LNCaP clone FGC (cell line): Measurements from ENCODE around the gene RALBP1.

Source experiments
- DNase-seq: peaks from one replicate; pipeline ENCODE4 v3.0.0-alpha.2; 2011; ENCODE audit warnings: low read depth
- H3K4me3 ChIP-seq: 2 replicates; pipeline ENCODE4 v1.5.1; 2011; ENCODE audit warnings: mild to moderate bottlenecking, low read depth, low read length, control low read depth
- TF ChIP-seq, protein P1 (sequence below): IDR thresholded peaks from 2 replicates; pipeline ENCODE4 v1.5.1; 2012; ENCODE audit warnings: mild to moderate bottlenecking; ENCODE audit not compliant: control insufficient read depth, insufficient read depth; ENCODE audit errors: extremely low read depth

RALBP1 gene

DNA sequence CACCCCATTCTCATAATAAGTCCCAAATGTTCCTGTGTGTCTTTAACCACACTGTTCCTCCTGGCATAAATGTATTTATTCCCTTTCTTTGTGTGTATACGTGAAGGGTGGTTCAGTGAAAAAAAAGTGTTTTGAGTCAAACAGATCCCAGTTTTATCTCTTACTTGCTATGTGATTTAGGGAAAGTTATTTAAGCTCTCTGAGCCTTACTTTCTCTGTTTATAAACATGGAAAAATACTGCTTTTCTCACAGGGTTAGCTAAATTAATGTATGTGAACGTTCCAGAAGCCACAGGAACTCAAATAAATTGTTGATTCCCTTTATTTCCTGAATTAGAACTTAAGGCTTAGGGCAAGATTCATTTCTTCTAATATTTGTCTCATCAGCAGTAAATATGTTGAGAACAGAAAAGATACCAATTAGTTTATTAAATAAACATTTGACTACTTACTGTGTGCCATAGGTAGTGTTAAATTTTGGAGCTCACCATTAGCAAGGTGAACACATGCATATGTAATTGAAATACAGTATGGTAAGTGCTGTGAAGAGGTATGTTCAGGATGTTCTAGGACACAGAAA is 33.2 kb downstream of the RALBP1 start:
- H3K4me3 ChIP-seq = no peak overlapping the region
- TF ChIP-seq, protein P1, sequence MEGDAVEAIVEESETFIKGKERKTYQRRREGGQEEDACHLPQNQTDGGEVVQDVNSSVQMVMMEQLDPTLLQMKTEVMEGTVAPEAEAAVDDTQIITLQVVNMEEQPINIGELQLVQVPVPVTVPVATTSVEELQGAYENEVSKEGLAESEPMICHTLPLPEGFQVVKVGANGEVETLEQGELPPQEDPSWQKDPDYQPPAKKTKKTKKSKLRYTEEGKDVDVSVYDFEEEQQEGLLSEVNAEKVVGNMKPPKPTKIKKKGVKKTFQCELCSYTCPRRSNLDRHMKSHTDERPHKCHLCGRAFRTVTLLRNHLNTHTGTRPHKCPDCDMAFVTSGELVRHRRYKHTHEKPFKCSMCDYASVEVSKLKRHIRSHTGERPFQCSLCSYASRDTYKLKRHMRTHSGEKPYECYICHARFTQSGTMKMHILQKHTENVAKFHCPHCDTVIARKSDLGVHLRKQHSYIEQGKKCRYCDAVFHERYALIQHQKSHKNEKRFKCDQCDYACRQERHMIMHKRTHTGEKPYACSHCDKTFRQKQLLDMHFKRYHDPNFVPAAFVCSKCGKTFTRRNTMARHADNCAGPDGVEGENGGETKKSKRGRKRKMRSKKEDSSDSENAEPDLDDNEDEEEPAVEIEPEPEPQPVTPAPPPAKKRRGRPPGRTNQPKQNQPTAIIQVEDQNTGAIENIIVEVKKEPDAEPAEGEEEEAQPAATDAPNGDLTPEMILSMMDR = no peak
- no peak for DNase-seq

DNA sequence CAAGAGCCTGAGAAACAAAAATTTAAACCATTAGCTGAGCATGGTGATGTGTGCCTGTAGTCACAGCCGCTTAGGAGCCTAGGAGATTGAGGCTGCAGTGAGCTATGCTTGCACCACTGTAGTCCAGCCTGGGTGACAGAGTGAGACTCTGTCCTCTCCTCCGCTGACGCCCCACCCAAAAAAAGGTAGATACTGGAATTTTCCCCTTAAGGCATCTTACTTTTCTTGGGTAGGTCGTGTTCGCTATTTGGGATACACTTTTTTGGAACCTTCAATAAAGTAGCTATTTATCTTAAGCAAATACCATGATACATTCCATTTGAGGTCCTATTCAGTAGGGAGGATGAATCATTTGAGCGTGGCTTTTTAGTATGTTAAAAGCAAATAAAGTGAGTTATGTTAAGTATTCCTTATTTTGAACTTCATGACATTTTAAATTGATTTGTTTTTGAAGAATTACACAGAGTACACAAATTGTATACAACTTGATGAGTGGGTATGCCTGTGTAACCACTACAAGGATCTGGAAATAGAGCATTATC is 38.7 kb downstream of the RALBP1 start:
- H3K4me3 ChIP-seq = no peak overlapping the region
- DNase-seq = no peak
- TF ChIP-seq, protein P1 = no peak

DNA sequence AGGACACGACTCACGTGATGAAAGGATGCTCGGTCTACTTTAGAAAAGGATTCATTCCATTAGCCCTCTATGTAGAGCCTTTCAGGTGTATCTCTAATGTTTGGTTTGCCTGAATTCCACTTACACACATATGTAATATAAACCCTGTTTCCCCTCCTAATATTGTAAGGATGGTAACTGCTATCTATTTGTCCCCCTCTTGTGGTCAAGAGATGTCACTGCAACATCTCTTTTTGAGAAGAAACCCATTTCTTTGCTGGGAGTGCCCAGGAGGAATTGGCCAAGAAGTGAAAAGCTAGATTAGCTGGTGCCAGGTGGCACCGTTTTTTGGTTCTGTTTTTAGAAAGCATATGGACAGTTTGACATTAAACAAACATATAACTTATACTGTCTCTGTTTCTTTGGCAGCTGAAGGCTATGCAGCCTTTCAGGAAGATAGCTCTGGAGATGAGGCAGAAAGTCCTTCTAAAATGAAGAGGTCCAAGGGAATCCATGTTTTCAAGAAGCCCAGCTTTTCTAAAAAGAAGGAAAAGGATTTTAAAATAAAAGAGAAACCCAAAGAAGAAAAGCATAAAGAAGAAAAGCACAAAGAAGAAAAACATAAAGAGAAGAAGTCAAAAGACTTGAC is 41.2 kb downstream of the RALBP1 start:
- TF ChIP-seq, protein P1 = peak; percentile 79
- DNase-seq = peak; percentile 64
- H3K4me3 ChIP-seq = no peak overlapping the region

DNA sequence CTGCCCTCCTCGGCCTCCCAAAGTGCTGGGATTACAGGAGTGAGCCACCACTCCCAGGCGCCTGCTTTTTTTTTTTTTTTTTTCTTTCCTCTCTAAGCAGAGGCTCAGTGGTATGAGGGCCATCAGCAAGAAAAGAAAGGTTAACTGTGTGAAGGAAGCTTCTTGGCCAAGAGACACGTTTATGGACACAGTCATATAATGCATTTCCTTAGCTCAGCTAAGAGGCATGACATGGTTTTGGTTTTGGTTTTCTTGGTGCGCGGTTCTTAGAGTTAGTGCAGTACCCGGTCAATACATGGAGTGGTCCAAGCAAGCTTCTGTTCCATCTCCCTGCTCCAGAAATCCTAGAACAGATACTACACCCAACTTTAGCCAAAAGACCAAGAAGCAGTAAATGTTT is 42.6 kb downstream of the RALBP1 start:
- TF ChIP-seq, protein P1 = no peak
- no peak for DNase-seq
- no peak overlapping the region for H3K4me3 ChIP-seq

DNA sequence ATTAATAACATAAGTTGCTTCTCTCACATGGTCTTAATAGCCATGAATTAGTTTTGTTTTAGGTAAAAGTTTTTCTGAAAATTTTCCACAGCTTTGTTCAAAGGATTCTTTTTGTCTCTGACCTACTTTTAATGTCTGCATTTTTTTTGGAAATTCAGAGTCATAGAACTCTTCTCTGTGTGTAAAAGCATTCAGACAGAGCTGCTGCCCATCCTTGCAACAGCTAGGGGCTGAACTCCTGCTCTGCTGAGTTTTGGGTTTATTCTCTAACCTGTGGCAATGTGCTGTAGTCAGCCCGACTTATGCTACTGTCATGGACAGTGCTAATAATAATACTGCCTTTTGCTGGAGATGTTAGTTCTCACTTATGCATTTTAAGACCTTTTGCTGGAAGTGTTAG is 44.1 kb downstream of the RALBP1 start:
- DNase-seq = no peak
- H3K4me3 ChIP-seq = no peak overlapping the region
- TF ChIP-seq, protein P1 = no peak

- DNase-seq = no peak
- TF ChIP-seq, protein P1 = no peak
- H3K4me3 ChIP-seq = no peak overlapping the region
Measured at GRCh38 chr18:9520666-9521065, 45.4 kb downstream of the RALBP1 start.
